ENCODE data around the gene TCF15.

Gene TCF15

DNA sequence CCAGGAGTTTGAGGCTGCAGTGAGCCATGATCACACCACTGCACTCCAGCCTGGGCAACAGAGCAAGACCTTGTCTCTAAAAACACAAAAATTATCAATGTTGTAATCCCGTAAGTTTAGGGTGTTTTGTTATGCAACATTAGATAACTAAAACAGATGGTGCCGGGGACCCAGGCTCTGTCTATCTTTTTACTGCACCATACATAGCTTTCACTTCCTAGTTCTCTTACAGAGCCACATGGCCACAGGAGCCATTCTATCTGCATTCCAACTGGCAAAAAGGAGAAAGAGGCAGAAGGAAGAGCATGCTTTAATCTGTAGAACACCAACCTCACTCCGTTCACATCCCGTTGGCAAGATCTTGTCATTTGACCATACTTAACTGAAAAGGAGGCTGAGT is 5.4 kb upstream of the TCF15 start:
- Histone ChIP-seq H3K9me3 (ENCODE audit: low read length) (peaks cover 3% of the 10 kb centered on the region), H3K4me3 (ENCODE audit: low read length) (no peak overlapping the region), H2AFZ (ENCODE audit: low read depth, low read length) (no peak overlapping the region), H3K36me3 (ENCODE audit: insufficient read depth, low read length) (no peaks in the 10 kb centered on the region), H3K27me3 (ENCODE audit: insufficient read depth, low read length) (peaks cover 43% of the 10 kb centered on the region), H3K4me1 (ENCODE audit: insufficient read depth, low read length) (no peaks in the 10 kb centered on the region)

DNA sequence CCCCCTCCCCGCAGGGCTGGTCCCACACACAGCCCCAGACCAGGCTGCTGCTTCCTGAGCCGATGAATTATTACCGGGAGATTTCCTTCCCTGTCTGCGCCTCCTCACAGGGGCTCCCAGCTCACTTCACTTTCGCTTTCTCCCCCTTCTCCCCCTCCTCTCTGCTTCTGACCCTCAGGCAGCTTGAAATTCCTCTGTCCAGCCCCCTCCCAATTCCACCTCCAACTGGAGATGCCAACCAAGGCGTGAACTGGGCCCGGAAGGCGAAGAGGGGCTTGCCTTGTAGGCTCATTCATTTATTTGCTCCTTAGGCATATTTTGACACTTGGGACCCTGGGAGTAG is 1.7 kb upstream of the TCF15 start:
- H2AFZ ChIP-seq (ENCODE audit: low read depth, low read length): no peak overlapping the region
- peaks cover 69% of the 10 kb centered on the region for H3K27me3 ChIP-seq (ENCODE audit: insufficient read depth, low read length)
- no peaks in the 10 kb centered on the region for H3K9me3 ChIP-seq (ENCODE audit: low read length)
- no peaks in the 10 kb centered on the region for H3K4me1 ChIP-seq (ENCODE audit: insufficient read depth, low read length)
- H3K36me3 ChIP-seq (ENCODE audit: insufficient read depth, low read length): no peaks in the 10 kb centered on the region
- H3K4me3 ChIP-seq (ENCODE audit: low read length): no peak overlapping the region

GRCh38 chr20:611047-611842 is 1.1 kb upstream of the TCF15 start:
- H3K9me3 ChIP-seq (ENCODE audit: low read length): no peaks in the 10 kb centered on the region
- H3K27me3 ChIP-seq (ENCODE audit: insufficient read depth, low read length): peaks cover 69% of the 10 kb centered on the region

GRCh38 chr20:609371-609964 is 641 bp downstream of the TCF15 start:
- Histone ChIP-seq H3K27me3 (ENCODE audit: insufficient read depth, low read length) (peaks cover 76% of the 10 kb centered on the region), H3K9me3 (ENCODE audit: low read length) (no peaks in the 10 kb centered on the region), H3K36me3 (ENCODE audit: insufficient read depth, low read length) (no peaks in the 10 kb centered on the region), H3K4me1 (ENCODE audit: insufficient read depth, low read length) (no peaks in the 10 kb centered on the region), H3K4me3 (ENCODE audit: low read length) (no peak overlapping the region), H2AFZ (ENCODE audit: low read depth, low read length) (no peak overlapping the region)

More at GRCh38 chr20:611047-611842, 1.1 kb upstream of the TCF15 start:
- Histone ChIP-seq H3K36me3 (ENCODE audit: insufficient read depth, low read length) (no peaks in the 10 kb centered on the region), H3K4me3 (ENCODE audit: low read length) (no peak overlapping the region), H3K4me1 (ENCODE audit: insufficient read depth, low read length) (no peaks in the 10 kb centered on the region), H2AFZ (ENCODE audit: low read depth, low read length) (no peak overlapping the region)

- Histone ChIP-seq H3K36me3 (ENCODE audit: insufficient read depth, low read length) (no peaks in the 10 kb centered on the region), H3K9me3 (ENCODE audit: low read length) (no peaks in the 10 kb centered on the region), H3K27me3 (ENCODE audit: insufficient read depth, low read length) (peaks cover 78% of the 10 kb centered on the region), H3K4me1 (ENCODE audit: insufficient read depth, low read length) (peaks cover 2% of the 10 kb centered on the region), H2AFZ (ENCODE audit: low read depth, low read length) (no peak overlapping the region), H3K4me3 (ENCODE audit: low read length) (no peak overlapping the region)
Measured at GRCh38 chr20:608970-609369, 1.1 kb downstream of the TCF15 start.

GRCh38 chr20:607476-607875 is 2.6 kb downstream of the TCF15 start:
- Histone ChIP-seq H2AFZ (ENCODE audit: low read depth, low read length) (no peak overlapping the region), H3K27me3 (ENCODE audit: insufficient read depth, low read length) (peaks cover 71% of the 10 kb centered on the region), H3K4me3 (ENCODE audit: low read length) (no peak overlapping the region), H3K4me1 (ENCODE audit: insufficient read depth, low read length) (peaks cover 2% of the 10 kb centered on the region), H3K9me3 (ENCODE audit: low read length) (no peaks in the 10 kb centered on the region), H3K36me3 (ENCODE audit: insufficient read depth, low read length) (no peaks in the 10 kb centered on the region)

DNA sequence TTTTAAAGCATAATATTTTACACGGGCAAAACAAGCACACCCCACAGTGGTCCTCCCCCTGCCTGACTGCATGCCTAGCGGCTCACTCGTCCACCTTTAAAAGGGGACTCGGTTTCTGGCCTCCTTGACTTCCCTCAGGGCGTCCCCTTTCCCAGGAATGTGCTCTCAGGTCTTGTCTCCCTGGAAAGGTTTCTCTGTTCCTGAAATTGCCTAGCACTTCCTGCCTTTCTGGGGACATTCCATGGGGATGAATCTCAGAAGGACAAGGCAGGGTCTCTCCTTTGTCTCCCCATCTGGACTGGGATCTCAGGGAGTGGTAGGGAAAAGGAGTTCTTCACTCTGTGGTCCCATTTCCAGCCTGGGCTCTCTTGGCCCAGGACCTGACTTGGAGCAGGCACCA is 4.9 kb downstream of the TCF15 start:
- Histone ChIP-seq H3K36me3 (ENCODE audit: insufficient read depth, low read length) (no peaks in the 10 kb centered on the region), H3K27me3 (ENCODE audit: insufficient read depth, low read length) (peaks cover 48% of the 10 kb centered on the region), H2AFZ (ENCODE audit: low read depth, low read length) (no peak overlapping the region), H3K4me3 (ENCODE audit: low read length) (no peak overlapping the region), H3K9me3 (ENCODE audit: low read length) (no peaks in the 10 kb centered on the region), H3K4me1 (ENCODE audit: insufficient read depth, low read length) (peaks cover 2% of the 10 kb centered on the region)

DNA sequence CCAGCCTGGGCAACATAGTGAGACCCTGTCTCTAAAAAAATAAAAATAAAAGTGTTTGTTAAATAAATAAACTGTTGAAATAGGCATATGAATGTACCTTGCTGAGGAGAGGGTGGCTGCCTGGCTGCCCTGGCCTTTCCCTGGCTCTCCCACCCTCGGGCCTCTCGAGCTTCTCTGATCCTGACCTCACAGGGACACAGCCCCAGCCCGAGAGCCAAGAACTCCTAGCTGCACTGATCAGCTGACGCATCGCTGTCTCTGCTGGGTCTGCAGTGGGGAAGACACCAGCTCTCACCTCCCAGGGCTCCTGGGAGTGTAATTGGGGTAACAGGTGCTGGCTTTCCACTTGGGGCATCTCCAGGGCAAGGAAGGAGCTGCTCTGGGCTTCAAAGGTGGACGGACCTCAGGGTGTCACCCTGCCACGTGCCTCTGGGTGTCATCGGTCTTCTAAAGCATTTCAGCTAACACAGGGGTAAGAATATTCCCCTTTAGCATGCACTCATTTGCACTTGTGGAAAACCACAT is 6.9 kb downstream of the TCF15 start:
- H3K36me3 ChIP-seq (ENCODE audit: insufficient read depth, low read length): no peaks in the 10 kb centered on the region
- no peak overlapping the region for H2AFZ ChIP-seq (ENCODE audit: low read depth, low read length)
- H3K27me3 ChIP-seq (ENCODE audit: insufficient read depth, low read length): peaks cover 29% of the 10 kb centered on the region

GRCh38 chr20:602111-602970 is 7.8 kb downstream of the TCF15 start:
- Histone ChIP-seq H3K9me3 (ENCODE audit: low read length) (no peaks in the 10 kb centered on the region), H3K4me3 (ENCODE audit: low read length) (no peak overlapping the region), H2AFZ (ENCODE audit: low read depth, low read length) (no peak overlapping the region), H3K36me3 (ENCODE audit: insufficient read depth, low read length) (no peaks in the 10 kb centered on the region), H3K4me1 (ENCODE audit: insufficient read depth, low read length) (peaks cover 2% of the 10 kb centered on the region), H3K27me3 (ENCODE audit: insufficient read depth, low read length) (peaks cover 21% of the 10 kb centered on the region)

More for the DNA sequence above, 6.9 kb downstream of the TCF15 start:
- no peaks in the 10 kb centered on the region for H3K9me3 ChIP-seq (ENCODE audit: low read length)
- peaks cover 2% of the 10 kb centered on the region for H3K4me1 ChIP-seq (ENCODE audit: insufficient read depth, low read length)
- H3K4me3 ChIP-seq (ENCODE audit: low read length): no peak overlapping the region

DNA sequence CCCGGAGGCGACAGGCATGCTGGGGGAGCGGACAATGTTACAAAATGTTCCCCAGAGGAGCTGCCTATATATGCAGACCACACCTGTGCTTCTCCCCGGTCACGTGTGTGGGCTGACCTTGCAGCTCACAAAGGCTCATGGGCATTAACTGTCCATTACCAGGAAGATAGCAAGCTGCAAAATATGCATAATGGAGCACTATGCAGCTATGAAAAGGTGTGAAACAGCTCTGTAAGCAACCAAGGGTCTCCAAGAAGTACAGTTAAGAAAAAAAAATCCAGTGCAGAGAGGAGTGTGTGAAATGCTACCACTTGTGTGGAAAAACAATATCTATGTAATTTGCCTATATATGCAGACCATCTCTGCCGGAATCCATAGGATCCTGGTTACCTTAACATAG is 9.4 kb downstream of the TCF15 start:
- peaks cover 2% of the 10 kb centered on the region for H3K4me1 ChIP-seq (ENCODE audit: insufficient read depth, low read length)
- H3K36me3 ChIP-seq (ENCODE audit: insufficient read depth, low read length): no peaks in the 10 kb centered on the region
- H2AFZ ChIP-seq (ENCODE audit: low read depth, low read length): no peak overlapping the region
- peaks cover 17% of the 10 kb centered on the region for H3K27me3 ChIP-seq (ENCODE audit: insufficient read depth, low read length)
- no peak overlapping the region for H3K4me3 ChIP-seq (ENCODE audit: low read length)
- no peaks in the 10 kb centered on the region for H3K9me3 ChIP-seq (ENCODE audit: low read length)

- H3K4me3 ChIP-seq (ENCODE audit: low read length): no peak overlapping the region
Measured at GRCh38 chr20:600141-600540, 10.0 kb downstream of the TCF15 start.

DNA sequence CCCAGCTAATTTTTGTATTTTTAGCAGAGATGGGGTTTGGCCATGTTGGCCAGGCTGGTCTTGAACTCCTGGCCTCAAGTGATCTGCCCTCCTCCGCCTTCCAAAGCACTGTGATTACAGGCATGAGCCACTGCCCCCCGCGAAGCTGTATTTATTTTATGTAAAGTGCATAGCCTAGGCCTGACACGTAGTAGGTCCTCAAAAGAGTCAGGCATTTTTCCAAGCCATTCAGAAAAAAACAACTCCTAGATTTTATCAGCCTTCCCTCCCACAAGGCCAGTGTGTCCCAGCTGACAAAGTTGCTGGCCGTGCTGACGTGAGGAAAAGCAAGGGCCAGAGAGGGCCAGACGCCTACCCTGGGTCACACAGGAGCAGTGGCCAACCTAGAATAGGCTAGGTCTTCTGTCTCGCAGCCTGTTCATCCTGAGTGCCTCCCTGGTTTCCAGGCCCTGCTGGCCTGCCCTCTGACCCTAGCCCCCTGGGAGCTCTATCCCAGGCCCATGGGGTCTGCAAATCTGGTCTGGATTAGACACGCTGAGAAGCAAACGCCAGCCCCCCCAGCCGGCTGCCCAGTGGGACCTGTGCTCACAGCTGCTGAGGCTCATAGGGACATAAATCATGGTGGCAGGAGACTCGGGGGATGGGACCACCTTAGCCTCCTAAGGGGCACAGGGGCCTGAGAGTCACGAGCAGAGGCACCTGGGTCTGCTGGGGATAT is 11.8 kb downstream of the TCF15 start:
- H3K9me3 ChIP-seq (ENCODE audit: low read length): no peaks in the 10 kb centered on the region
- H3K27me3 ChIP-seq (ENCODE audit: insufficient read depth, low read length): peaks cover 5% of the 10 kb centered on the region

More at GRCh38 chr20:600141-600540, 10.0 kb downstream of the TCF15 start:
- H3K9me3 ChIP-seq (ENCODE audit: low read length): no peaks in the 10 kb centered on the region
- H3K36me3 ChIP-seq (ENCODE audit: insufficient read depth, low read length): no peaks in the 10 kb centered on the region
- H3K27me3 ChIP-seq (ENCODE audit: insufficient read depth, low read length): peaks cover 13% of the 10 kb centered on the region
- H3K4me1 ChIP-seq (ENCODE audit: insufficient read depth, low read length): peaks cover 2% of the 10 kb centered on the region
- H2AFZ ChIP-seq (ENCODE audit: low read depth, low read length): no peak overlapping the region

More for the DNA sequence above, 11.8 kb downstream of the TCF15 start:
- no peak overlapping the region for H2AFZ ChIP-seq (ENCODE audit: low read depth, low read length)
- H3K4me1 ChIP-seq (ENCODE audit: insufficient read depth, low read length): no peaks in the 10 kb centered on the region
- H3K4me3 ChIP-seq (ENCODE audit: low read length): no peak overlapping the region
- no peaks in the 10 kb centered on the region for H3K36me3 ChIP-seq (ENCODE audit: insufficient read depth, low read length)
